SK-N-MC (cell line): Measurements from ENCODE around the gene SLC25A22.

ENCODE experiments used
- DNase-seq: peaks from one replicate; pipeline ENCODE4 v3.0.0-alpha.2; 2011; ENCODE audit warnings: low read depth, low spot score
- H3K27ac ChIP-seq: fragments of 200-600 bp; sonication (generic); 2 replicates; pipeline ENCODE4 v1.5.1; 2016; ENCODE audit warnings: mixed run types
- H3K36me3 ChIP-seq: fragments of 200-600 bp; sonication (generic); 2 replicates; pipeline ENCODE4 v1.6.1; 2017; ENCODE audit warnings: antibody characterized with exemption, low read length, mixed read lengths; ENCODE audit not compliant: insufficient read depth
- H3K4me3 ChIP-seq: fragments of 200-600 bp; sonication (generic); 2 replicates; pipeline ENCODE4 v1.5.1; 2016
- H3K9ac ChIP-seq: fragments of 200-600 bp; sonication (generic); 2 replicates; pipeline ENCODE4 v1.8.0; 2017; ENCODE audit warnings: mixed run types, mixed read lengths; ENCODE audit not compliant: insufficient read length
- H3K9me3 ChIP-seq: fragments of 200-600 bp; sonication (generic); 2 replicates; pipeline ENCODE4 v1.6.1; 2017; ENCODE audit warnings: low read depth, mild to moderate bottlenecking, antibody characterized with exemption, low read length, moderate library complexity, mixed read lengths
- EZH2 ChIP-seq: fragments of 200-600 bp; sonication (generic); IDR thresholded peaks from one replicate; pipeline ENCODE4 v1.6.1; 2017; ENCODE audit warnings: antibody characterized with exemption
- FOXP2 ChIP-seq: optimal IDR thresholded peaks from 2 replicates; pipeline ENCODE3; 2011; ENCODE audit warnings: mild to moderate bottlenecking, moderate library complexity; ENCODE audit not compliant: insufficient read depth; ENCODE audit errors: extremely low read length, control extremely low read depth
- POLR2AphosphoS5 ChIP-seq: IDR thresholded peaks from 2 replicates; pipeline ENCODE4 v1.6.1; 2012; ENCODE audit warnings: mild to moderate bottlenecking, low read depth, low read length, borderline replicate concordance

The SLC25A22 gene

DNA sequence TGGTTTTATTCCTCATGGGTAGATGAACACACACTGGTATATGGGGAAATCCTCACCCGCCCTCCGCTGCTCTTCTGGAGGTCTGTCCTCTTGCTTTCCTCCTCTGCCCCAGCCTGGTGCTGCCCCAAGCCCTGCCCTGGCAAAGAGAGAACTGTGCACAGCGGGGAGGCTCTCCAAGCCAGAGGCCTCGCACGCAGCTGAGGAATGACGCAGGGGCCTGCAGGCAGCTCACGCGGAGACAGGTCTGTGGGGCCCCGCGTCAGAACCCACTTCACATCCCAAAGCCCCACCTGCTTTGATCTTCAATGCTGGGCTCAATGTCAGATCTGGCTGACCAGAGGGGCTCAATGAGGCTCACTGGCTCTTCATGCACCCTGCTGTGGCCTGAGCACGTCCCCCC, 30.8 kb downstream of the SLC25A22 start:
- DNase-seq, result no peak
- Histone ChIP-seq H3K9me3 (no peaks in the 10 kb centered on the region), H3K36me3 (peaks cover 63% of the 10 kb centered on the region), H3K4me3 (no peak overlapping the region), H3K9ac (no peak overlapping the region), H3K27ac (no peak overlapping the region)
- TF ChIP-seq POLR2AphosphoS5 (no peak; the same call in 1 of the 2 replicates), FOXP2 (no peak), EZH2 (no peak)

DNA sequence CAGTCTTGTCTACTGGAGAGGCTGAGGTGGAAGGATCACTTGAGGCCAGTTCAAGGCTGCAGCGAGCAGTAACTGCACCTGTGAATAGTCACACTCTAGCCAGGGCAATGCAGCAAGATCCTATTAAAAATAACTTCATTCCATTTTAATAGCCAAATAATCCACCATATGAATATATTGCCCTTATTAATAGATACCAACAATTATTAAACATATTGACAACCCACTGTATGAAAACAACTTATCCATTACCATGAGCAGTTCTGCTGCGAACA, 31.2 kb downstream of the SLC25A22 start:
- H3K36me3 ChIP-seq, result peaks cover 64% of the 10 kb centered on the region
- no peaks in the 10 kb centered on the region for H3K9me3 ChIP-seq

DNA sequence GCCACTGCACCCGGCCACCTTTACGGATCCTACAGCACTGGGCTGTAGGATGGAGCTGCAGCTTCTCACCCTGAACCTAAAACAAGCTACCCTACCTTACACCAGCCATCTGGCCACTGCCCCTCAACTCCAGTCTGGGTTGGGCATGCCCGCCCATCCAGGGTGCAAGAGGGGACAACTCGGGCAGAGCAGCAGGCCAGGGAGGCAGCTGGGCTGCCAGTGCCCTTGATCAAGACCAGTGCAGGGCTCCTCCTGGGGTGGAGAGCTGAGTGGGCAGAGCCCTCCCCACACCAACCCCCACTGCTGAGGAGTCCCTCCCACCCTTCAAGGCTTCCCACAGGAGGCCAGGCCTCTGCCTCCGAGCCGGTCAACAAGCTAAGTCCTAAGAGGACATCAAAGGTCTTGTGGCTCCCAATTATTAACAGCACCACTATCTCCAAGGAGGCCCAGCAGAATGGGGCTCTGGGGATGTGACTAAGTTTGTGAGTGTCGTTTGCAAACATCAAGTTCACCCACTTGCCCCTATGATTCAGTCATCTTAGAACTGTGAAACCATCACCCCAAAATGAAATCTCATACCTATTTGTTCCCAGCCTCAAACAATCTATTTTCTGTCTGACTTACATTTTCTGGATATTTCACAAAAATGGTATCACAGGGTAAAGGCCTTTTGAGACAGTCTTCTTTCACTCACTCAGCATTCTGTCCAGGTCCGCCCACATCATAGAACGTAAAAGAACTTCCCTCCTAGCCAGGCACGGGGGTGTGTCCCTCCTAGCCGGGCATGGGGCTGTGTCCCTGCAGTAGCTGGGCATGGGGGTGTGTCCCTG, 31.8 kb downstream of the SLC25A22 start:
- no peak for DNase-seq
- Histone ChIP-seq H3K27ac (no peak overlapping the region), H3K9me3 (no peaks in the 10 kb centered on the region), H3K9ac (no peak overlapping the region), H3K36me3 (peaks cover 63% of the 10 kb centered on the region), H3K4me3 (no peak overlapping the region)
- no peak for TF ChIP-seq EZH2
- TF ChIP-seq POLR2AphosphoS5, result peak; percentile 22
- no peak for TF ChIP-seq FOXP2

More for the DNA sequence above, 31.2 kb downstream of the SLC25A22 start:
- TF ChIP-seq FOXP2, result no peak
- no peak for TF ChIP-seq EZH2
- TF ChIP-seq POLR2AphosphoS5, result no peak
- no peak overlapping the region for H3K27ac ChIP-seq
- DNase-seq, result no peak
- no peak overlapping the region for H3K9ac ChIP-seq
- H3K4me3 ChIP-seq, result no peak overlapping the region

DNA sequence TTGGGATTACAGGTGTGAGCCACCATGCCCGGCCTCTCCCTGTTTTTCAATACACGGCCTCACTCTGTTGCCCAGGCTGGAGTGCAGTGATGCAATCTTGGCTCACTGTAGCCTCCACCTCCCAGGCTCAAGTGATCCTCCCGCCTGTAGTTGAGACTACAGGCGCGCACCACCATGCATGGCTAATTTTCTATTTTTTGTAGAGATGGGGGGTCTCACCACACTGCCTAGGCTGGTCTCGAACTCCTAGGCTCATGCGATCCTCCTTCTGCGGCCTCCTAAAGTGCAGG, 32.3 kb downstream of the SLC25A22 start:
- Histone ChIP-seq H3K36me3 (peaks cover 58% of the 10 kb centered on the region), H3K27ac (no peak overlapping the region), H3K9ac (no peak overlapping the region), H3K9me3 (no peaks in the 10 kb centered on the region), H3K4me3 (no peak overlapping the region)
- TF ChIP-seq POLR2AphosphoS5 (no peak), EZH2 (no peak), FOXP2 (no peak)
- DNase-seq, result no peak

DNA sequence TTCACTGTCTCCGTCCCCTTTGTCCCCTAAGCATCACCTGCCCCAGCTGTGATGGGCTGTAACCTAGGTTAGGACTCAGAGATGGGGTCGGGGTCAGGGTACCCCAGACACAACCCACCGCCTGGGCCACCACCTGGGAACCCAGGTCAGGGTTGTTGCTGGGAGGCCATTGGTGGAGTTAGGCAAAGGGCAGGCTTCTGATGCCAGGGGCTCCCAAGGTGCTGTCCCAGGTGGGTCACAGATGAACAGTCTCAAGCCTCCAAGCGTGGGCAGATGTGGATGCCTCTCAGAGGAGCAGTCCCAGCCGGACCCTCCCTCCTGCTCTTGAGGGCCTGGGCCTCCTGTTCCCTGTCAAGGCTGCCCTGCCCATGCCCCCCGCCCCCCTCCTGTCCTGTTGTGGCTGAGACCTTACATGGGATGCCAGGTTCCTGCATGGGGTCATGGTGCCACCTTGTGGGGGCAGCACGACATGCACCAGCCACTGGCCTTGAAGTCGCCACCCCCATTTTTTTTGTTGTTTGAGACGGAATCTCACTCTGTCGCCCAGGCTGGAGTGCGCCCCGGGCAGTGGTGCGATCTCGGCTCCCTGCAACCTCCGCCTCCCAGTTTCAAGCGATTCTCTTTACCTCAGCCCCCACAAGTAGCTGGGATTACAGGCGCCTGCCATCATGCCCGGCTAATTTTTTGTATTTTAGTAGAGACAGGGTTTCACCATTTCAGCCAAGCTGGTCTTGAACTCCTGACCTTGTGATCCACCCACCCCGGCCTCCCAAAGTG, 32.9 kb downstream of the SLC25A22 start:
- no peak for DNase-seq
- no peak for TF ChIP-seq EZH2
- TF ChIP-seq POLR2AphosphoS5, result peak; percentile 53; the same call in 1 of the 2 replicates
- Histone ChIP-seq H3K27ac (no peak overlapping the region), H3K36me3 (peaks cover 55% of the 10 kb centered on the region), H3K4me3 (no peak overlapping the region), H3K9me3 (no peaks in the 10 kb centered on the region), H3K9ac (no peak overlapping the region)

DNA sequence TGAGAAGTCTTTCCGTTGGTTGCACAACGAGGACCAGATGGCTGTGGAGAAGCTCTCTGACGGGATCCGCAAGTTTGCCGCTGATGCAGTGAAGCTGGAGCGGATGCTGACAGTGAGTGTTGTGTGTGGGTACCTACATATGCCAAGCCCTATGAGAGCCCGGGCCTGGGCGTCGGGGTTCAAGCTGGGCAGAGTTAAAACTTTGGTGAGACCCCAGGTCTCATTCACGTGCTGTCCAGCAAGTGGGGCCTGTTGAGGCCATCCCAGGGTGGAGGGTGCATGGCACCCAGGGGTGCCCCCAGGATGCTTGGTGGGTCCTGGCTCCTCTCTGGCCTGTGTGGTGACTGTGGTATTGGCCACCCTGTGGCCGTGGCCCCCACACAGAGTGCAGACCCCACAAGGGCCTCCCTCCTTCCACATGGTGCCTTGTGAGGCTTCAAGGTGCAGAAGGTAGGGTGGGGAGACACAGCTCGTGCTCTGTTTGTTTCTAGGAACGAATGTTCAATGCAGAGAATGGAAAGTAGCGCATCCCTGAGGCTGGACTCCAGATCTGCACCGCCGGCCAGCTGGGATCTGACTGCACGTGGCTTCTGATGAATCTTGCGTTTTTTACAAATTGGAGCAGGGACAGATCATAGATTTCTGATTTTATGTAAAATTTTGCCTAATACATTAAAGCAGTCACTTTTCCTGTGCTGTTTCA, 33.6 kb downstream of the SLC25A22 start:
- Histone ChIP-seq H3K9ac (no peak overlapping the region), H3K36me3 (peaks cover 57% of the 10 kb centered on the region)

DNA sequence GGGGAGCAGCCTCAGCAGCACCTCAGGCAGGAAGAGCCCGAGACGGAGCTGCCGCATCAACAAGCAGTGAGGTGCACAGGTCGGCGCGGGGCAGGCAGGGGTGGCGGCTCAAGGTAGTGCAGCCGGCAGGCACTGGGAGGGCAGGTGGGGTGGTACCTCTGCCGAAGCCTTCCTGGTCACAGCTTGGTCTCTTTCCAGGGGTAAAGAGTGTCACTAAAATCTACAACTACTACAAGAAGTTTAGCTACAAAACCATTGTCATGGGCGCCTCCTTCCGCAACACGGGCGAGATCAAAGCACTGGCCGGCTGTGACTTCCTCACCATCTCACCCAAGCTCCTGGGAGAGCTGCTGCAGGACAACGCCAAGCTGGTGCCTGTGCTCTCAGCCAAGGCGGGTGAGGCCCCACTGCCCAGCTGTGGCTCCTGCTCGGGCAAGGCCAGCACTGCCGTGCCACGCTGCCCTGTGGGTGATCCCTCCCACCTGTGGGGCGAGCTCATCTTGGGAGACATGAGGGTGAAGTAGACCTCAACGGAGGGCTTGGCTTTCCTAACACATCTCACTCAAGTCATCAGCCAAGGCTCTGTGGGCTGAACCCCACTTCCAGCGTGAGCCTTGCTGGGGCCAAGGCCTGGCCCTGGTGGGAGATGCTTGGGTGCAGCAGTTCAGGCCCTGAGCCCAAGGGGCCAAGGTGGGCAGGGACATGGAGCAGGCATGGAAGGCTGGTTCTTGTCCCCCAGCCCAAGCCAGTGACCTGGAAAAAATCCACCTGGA, 34.3 kb downstream of the SLC25A22 start:
- H3K27ac ChIP-seq, result no peak overlapping the region

More for the DNA sequence above, 33.6 kb downstream of the SLC25A22 start:
- TF ChIP-seq EZH2, result no peak
- no peak for TF ChIP-seq FOXP2
- TF ChIP-seq POLR2AphosphoS5, result no peak
- Histone ChIP-seq H3K9me3 (no peaks in the 10 kb centered on the region), H3K4me3 (no peak overlapping the region), H3K27ac (no peak overlapping the region)
- DNase-seq, result no peak

DNA sequence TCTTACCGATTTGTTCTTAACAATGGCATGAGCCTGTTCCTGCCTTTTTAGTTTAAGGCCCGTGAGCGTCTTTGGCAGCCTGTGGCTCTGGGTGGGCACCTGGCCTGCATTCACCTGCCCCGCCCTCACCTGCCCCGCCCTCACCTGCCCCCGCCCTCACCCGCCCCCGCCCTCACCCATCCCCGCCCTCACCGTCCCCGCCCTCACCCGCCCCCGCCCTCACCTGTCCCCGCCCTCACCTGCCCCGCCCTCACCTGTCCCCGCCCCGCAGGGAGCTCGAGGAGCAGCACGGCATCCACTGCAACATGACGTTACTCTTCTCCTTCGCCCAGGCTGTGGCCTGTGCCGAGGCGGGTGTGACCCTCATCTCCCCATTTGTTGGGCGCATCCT, 35.0 kb downstream of the SLC25A22 start:
- Histone ChIP-seq H3K27ac (no peak overlapping the region), H3K9ac (no peak overlapping the region), H3K4me3 (no peak overlapping the region), H3K9me3 (no peaks in the 10 kb centered on the region), H3K36me3 (peaks cover 61% of the 10 kb centered on the region)
- TF ChIP-seq FOXP2 (no peak), POLR2AphosphoS5 (no peak)
- DNase-seq, result no peak

More for the DNA sequence above, 34.3 kb downstream of the SLC25A22 start:
- TF ChIP-seq EZH2 (no peak), POLR2AphosphoS5 (peak; percentile 38), FOXP2 (no peak)
- H3K4me3 ChIP-seq, result no peak overlapping the region
- no peaks in the 10 kb centered on the region for H3K9me3 ChIP-seq
- DNase-seq, result no peak
- H3K36me3 ChIP-seq, result peaks cover 59% of the 10 kb centered on the region
- no peak overlapping the region for H3K9ac ChIP-seq
